Vagina (tissue), 2 donors: ENCODE results near the gene TUBA1B.

Experiments
- POLR2A ChIP-seq, 2 donors: fragments of 450-650 bp; IDR thresholded peaks; one replicate each; pipeline ENCODE4 v1.6.1; 2017; ENCODE audit warnings: antibody characterized with exemption in 2 of 2, mild to moderate bottlenecking in 2 of 2, moderate library complexity in 2 of 2
- POLR2AphosphoS5 ChIP-seq, 2 donors: sonication (generic); formaldehyde crosslinking; IDR thresholded peaks; one replicate each; pipeline ENCODE4 v1.9.0; 2017; ENCODE audit warnings: antibody characterized with exemption in 2 of 2, mild to moderate bottlenecking in 2 of 2, low read depth in 1 of 2; ENCODE audit not compliant: insufficient read depth in 1 of 2
- TF ChIP-seq, protein P1 (sequence below), 3 experiments: fragments of 450-650 bp in 2 of 3; fragments of 200-600 bp in 1 of 3; sonication (generic) in 1 of 3; IDR thresholded peaks; one replicate each; pipeline ENCODE4 v1.5.1; 2017 to 2019; ENCODE audit warnings: antibody characterized with exemption in 3 of 3, mild to moderate bottlenecking in 2 of 3, moderate library complexity in 2 of 3

DNA sequence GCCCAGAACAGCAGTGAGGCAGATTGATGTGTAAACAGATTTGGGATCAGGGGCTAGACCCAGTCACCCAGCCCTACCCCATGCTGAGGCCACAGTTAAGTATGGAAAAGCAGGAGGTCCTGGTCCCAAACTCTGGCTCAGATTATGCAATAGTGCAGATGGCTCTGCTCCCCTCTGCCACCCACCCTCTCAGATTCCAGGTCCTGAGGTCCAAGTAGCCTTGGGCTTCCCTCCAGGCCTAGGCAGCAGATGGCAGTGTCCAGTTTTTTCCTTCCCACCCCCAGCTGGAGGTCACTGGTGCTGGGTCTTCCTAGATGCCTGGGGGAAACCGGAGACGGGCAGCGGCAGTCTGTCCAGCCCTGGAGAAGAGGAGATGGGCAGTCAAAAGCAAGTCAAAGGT is 33.8 kb downstream of the TUBA1B start:
- TF ChIP-seq, protein P1, sequence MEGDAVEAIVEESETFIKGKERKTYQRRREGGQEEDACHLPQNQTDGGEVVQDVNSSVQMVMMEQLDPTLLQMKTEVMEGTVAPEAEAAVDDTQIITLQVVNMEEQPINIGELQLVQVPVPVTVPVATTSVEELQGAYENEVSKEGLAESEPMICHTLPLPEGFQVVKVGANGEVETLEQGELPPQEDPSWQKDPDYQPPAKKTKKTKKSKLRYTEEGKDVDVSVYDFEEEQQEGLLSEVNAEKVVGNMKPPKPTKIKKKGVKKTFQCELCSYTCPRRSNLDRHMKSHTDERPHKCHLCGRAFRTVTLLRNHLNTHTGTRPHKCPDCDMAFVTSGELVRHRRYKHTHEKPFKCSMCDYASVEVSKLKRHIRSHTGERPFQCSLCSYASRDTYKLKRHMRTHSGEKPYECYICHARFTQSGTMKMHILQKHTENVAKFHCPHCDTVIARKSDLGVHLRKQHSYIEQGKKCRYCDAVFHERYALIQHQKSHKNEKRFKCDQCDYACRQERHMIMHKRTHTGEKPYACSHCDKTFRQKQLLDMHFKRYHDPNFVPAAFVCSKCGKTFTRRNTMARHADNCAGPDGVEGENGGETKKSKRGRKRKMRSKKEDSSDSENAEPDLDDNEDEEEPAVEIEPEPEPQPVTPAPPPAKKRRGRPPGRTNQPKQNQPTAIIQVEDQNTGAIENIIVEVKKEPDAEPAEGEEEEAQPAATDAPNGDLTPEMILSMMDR (IDR thresholded peaks at IDR 0.05), result no peak
- no peak for TF ChIP-seq POLR2AphosphoS5 (IDR thresholded peaks at IDR 0.05; ENCODE audit: insufficient read depth in 1 of 2, low read depth in 1 of 2)
- TF ChIP-seq POLR2A (IDR thresholded peaks at IDR 0.05), result no peak
